ENCODE results near the gene ZSCAN2.
A peak's percentile ranks its signal among the peaks of the same experiment; 100 is the strongest.
"Not testable (repeated sequence)": the region's sequence is repeated elsewhere in the genome, so short reads cannot be mapped to it uniquely, and the experiment has no call there.

The ZSCAN2 gene

GRCh38 chr15:84600687-84601554 is at the start of gene ZSCAN2:
TSS of gene ZSCAN2 (plus strand) at chr15:84601009. CDS start at chr15:84603928, 2,919 bp downstream.
- intact Hi-C loops (cut with DNase I): loop anchor here (2.0 kb wide), 1 partner anchor 30 kb away; no protein-coding TSS in a partner anchor
- peak; percentile 95 to 99 (median 98) for DNase-seq

- DNase-seq; intact Hi-C loops (cut with DNase I): not testable (repeated sequence)
Measured at GRCh38 chr15:84551624-84552023, 49.2 kb upstream of the ZSCAN2 start.

- no peak for DNase-seq
- intact Hi-C loops (cut with DNase I): no loop called here
Measured at GRCh38 chr15:84552896-84553295, 47.9 kb upstream of the ZSCAN2 start.

GRCh38 chr15:84556690-84557089 is 44.1 kb upstream of the ZSCAN2 start:
- DNase-seq; intact Hi-C loops (cut with DNase I): not testable (repeated sequence)

- intact Hi-C loops (cut with DNase I); DNase-seq: not testable (repeated sequence)
Measured at GRCh38 chr15:84568021-84568420, 32.8 kb upstream of the ZSCAN2 start.

- peak in 37 of 42 donors; percentile 4 to 61 (median 28) for DNase-seq
- intact Hi-C loops (cut with DNase I): no loop called here
Measured at GRCh38 chr15:84570164-84570735, 30.6 kb upstream of the ZSCAN2 start.

GRCh38 chr15:84572231-84572630 is 28.6 kb upstream of the ZSCAN2 start:
- no peak for DNase-seq
- intact Hi-C loops (cut with DNase I): no loop called here

GRCh38 chr15:84575493-84575892 is 25.3 kb upstream of the ZSCAN2 start:
- no peak for DNase-seq
- intact Hi-C loops (cut with DNase I): no loop called here

- DNase-seq: not testable (repeated sequence)
Measured at GRCh38 chr15:84577891-84578290, 22.9 kb upstream of the ZSCAN2 start.

GRCh38 chr15:84579261-84579721 is 21.5 kb upstream of the ZSCAN2 start:
- DNase-seq; intact Hi-C loops (cut with DNase I): not testable (repeated sequence)

More at GRCh38 chr15:84577891-84578290, 22.9 kb upstream of the ZSCAN2 start:
- intact Hi-C loops (cut with DNase I): not testable (repeated sequence)

GRCh38 chr15:84581676-84582428 is 19.0 kb upstream of the ZSCAN2 start:
- intact Hi-C loops (cut with DNase I): loop anchor here (10.0 kb wide), 1 partner anchor 293 kb away; no protein-coding TSS in a partner anchor
- not testable (repeated sequence) for DNase-seq

- no peak for DNase-seq
Measured at GRCh38 chr15:84582583-84583157, 18.1 kb upstream of the ZSCAN2 start.

GRCh38 chr15:84583921-84584320 is 16.9 kb upstream of the ZSCAN2 start:
- not testable (repeated sequence) for DNase-seq
- intact Hi-C loops (cut with DNase I): loop anchor here (10.0 kb wide), 1 partner anchor 291 kb away; no protein-coding TSS in a partner anchor

More at GRCh38 chr15:84582583-84583157, 18.1 kb upstream of the ZSCAN2 start:
- intact Hi-C loops (cut with DNase I): loop anchor here (10.0 kb wide), 1 partner anchor 292 kb away; no protein-coding TSS in a partner anchor

- intact Hi-C loops (cut with DNase I): loop anchor here (10.0 kb wide), 1 partner anchor 288 kb away; no protein-coding TSS in a partner anchor
- no peak for DNase-seq
Measured at GRCh38 chr15:84586696-84587095, 14.1 kb upstream of the ZSCAN2 start.

GRCh38 chr15:84588053-84588874 is 12.5 kb upstream of the ZSCAN2 start:
- DNase-seq: peak; percentile 57 to 93 (median 84)
- intact Hi-C loops (cut with DNase I): loop anchor here (10.0 kb wide), 1 partner anchor 287 kb away; no protein-coding TSS in a partner anchor

GRCh38 chr15:84590406-84590805 is 10.4 kb upstream of the ZSCAN2 start:
- intact Hi-C loops (cut with DNase I): loop anchor here (10.0 kb wide), 1 partner anchor 344 kb away; no protein-coding TSS in a partner anchor

GRCh38 chr15:84591815-84592214 is 9.0 kb upstream of the ZSCAN2 start:
- DNase-seq: no peak
- intact Hi-C loops (cut with DNase I): loop anchor here (10.0 kb wide), 1 partner anchor 343 kb away; no protein-coding TSS in a partner anchor

More at GRCh38 chr15:84590406-84590805, 10.4 kb upstream of the ZSCAN2 start:
- DNase-seq: no peak

Measured in head of caudate nucleus (tissue), 42 donors.